ENCODE data around the gene EFTUD2. TPM values are rescaled to one million over a fixed set of nuclear protein-coding genes. Genes with fewer than 3 reads are reported as not detected.

EFTUD2 gene
- total and polyA plus RNA-seq, 7 donors, result 20.6 to 93.1 (median 48.4) TPM

GRCh38 chr17:44872131-44872768 is 27.0 kb downstream of the EFTUD2 start:
- 82 to 85% methylated on average over 9 of the region's 9 CpGs for WGBS, 2 donors
- DNase-seq, result peak; percentile 94
- H3K27me3 ChIP-seq, result no peaks in the 10 kb centered on the region
- no peak overlapping the region for H3K4me3 ChIP-seq
- peak in 1 of 4 donors; percentile 4 for TF ChIP-seq EP300 (IDR thresholded peaks at IDR 0.05)
- peak; percentile 47 to 88 (median 72) for TF ChIP-seq POLR2AphosphoS5 (IDR thresholded peaks at IDR 0.05)
- TF ChIP-seq POLR2A (IDR thresholded peaks at IDR 0.05), result no peak
- H3K27ac ChIP-seq, result peak overlapping the region in 3 of 4 donors; percentile 77 to 91 (median 83)
- peaks cover 0 to 52% (median 48%) of the 10 kb centered on the region in 4 donors for H3K4me1 ChIP-seq
- intact Hi-C loops (cut with DNase I), result loop anchor here (2.0 kb wide), 1 partner anchor 67 kb away; no protein-coding TSS in a partner anchor
- peaks cover 6 to 58% (median 20%) of the 10 kb centered on the region in 4 donors for H3K36me3 ChIP-seq
- no peaks in the 10 kb centered on the region for H3K9me3 ChIP-seq

GRCh38 chr17:44871556-44871955 is 27.7 kb downstream of the EFTUD2 start:
- H3K36me3 ChIP-seq, result peaks cover 6 to 58% (median 20%) of the 10 kb centered on the region in 4 donors
- H3K4me1 ChIP-seq, result peaks cover 0 to 59% (median 50%) of the 10 kb centered on the region in 4 donors
- TF ChIP-seq POLR2AphosphoS5 (IDR thresholded peaks at IDR 0.05), result no peak
- WGBS, 2 donors, result 95 to 96% methylated on average over 12 of the region's 12 CpGs
- no peak for DNase-seq
- no peaks in the 10 kb centered on the region for H3K9me3 ChIP-seq
- intact Hi-C loops (cut with DNase I), result no loop called here
- H3K4me3 ChIP-seq, result no peak overlapping the region
- peak overlapping the region in 3 of 4 donors; percentile 77 to 91 (median 83) for H3K27ac ChIP-seq
- no peaks in the 10 kb centered on the region for H3K27me3 ChIP-seq

DNA sequence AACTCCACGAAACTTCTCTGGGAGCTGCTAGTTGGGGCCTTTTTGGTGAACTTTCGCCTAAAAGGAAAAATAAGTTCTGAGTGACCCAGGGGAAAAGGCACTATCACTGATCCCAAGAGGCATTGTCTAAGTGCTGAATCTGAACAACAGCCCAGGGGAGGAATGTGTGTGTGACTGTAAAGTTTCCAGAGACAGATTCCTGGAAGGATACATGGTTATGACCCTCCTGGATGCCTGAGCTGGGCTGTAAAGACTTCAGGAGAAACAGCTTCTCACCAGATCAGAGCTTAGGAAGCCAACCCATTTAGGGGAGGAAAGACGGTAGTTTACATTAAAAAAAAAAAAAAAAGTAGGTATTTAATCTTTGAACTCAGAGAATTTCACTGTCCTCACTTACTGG is 31.4 kb downstream of the EFTUD2 start:
- DNase-seq, result no peak
- no peak overlapping the region for H3K4me3 ChIP-seq
- peak in 3 of 4 donors; percentile 53 to 63 (median 61) for TF ChIP-seq POLR2AphosphoS5 (IDR thresholded peaks at IDR 0.05)
- peak in 2 of 4 donors; percentile 30 to 54 for TF ChIP-seq EP300 (IDR thresholded peaks at IDR 0.05)
- TF ChIP-seq POLR2A (IDR thresholded peaks at IDR 0.05), result no peak
- TF ChIP-seq, protein P1, sequence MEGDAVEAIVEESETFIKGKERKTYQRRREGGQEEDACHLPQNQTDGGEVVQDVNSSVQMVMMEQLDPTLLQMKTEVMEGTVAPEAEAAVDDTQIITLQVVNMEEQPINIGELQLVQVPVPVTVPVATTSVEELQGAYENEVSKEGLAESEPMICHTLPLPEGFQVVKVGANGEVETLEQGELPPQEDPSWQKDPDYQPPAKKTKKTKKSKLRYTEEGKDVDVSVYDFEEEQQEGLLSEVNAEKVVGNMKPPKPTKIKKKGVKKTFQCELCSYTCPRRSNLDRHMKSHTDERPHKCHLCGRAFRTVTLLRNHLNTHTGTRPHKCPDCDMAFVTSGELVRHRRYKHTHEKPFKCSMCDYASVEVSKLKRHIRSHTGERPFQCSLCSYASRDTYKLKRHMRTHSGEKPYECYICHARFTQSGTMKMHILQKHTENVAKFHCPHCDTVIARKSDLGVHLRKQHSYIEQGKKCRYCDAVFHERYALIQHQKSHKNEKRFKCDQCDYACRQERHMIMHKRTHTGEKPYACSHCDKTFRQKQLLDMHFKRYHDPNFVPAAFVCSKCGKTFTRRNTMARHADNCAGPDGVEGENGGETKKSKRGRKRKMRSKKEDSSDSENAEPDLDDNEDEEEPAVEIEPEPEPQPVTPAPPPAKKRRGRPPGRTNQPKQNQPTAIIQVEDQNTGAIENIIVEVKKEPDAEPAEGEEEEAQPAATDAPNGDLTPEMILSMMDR (IDR thresholded peaks at IDR 0.05), result no peak
- H3K4me1 ChIP-seq, result peaks cover 0 to 80% (median 68%) of the 10 kb centered on the region in 4 donors
- intact Hi-C loops (cut with DNase I), result no loop called here
- H3K9me3 ChIP-seq, result no peaks in the 10 kb centered on the region
- WGBS, 2 donors, result 87 to 91% methylated on average over 3 of the region's 3 CpGs
- H3K36me3 ChIP-seq, result peaks cover 0 to 47% (median 11%) of the 10 kb centered on the region in 4 donors
- H3K27ac ChIP-seq, result peak overlapping the region; percentile 40 to 91 (median 82)
- H3K27me3 ChIP-seq, result no peaks in the 10 kb centered on the region

DNA sequence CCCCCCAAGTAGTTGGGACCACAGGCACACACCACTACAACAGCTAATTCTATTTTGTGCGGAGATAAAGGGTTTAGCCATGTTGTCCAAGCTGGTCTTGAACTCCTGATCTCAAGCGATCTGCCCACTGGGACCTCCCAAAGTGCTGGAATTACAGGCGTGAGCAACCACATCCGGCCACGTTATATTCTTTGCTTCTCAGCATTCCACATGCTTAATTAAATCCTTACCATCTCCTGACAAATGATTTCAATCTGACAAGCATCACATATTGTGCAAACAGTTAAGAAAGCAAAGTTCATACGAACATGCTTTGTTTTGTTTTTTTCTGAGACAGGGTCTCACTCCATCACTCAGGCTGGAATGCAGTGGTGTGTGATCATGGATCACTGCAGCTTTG is 33.3 kb downstream of the EFTUD2 start:
- Histone ChIP-seq H3K9me3 (no peaks in the 10 kb centered on the region), H3K27ac (peak overlapping the region in 3 of 4 donors; percentile 82 to 91 (median 83)), H3K4me1 (peaks cover 0 to 61% (median 50%) of the 10 kb centered on the region in 4 donors), H3K27me3 (no peaks in the 10 kb centered on the region), H3K36me3 (peaks cover 0 to 52% (median 14%) of the 10 kb centered on the region in 4 donors), H3K4me3 (no peak overlapping the region)
- WGBS, 2 donors, result 88 to 92% methylated on average over 6 of the region's 6 CpGs
- intact Hi-C loops (cut with DNase I), result no loop called here
- TF ChIP-seq, protein P1 (IDR thresholded peaks at IDR 0.05), result no peak
- no peak for TF ChIP-seq EP300 (IDR thresholded peaks at IDR 0.05)
- TF ChIP-seq POLR2AphosphoS5 (IDR thresholded peaks at IDR 0.05), result no peak
- TF ChIP-seq POLR2A (IDR thresholded peaks at IDR 0.05), result no peak
- no peak for DNase-seq

GRCh38 chr17:44865231-44865660 is 34.0 kb downstream of the EFTUD2 start:
- Histone ChIP-seq H3K9me3 (no peaks in the 10 kb centered on the region), H3K27ac (peak overlapping the region in 3 of 4 donors; percentile 82 to 91 (median 83)), H3K27me3 (no peaks in the 10 kb centered on the region), H3K4me3 (no peak overlapping the region), H3K36me3 (peaks cover 1 to 54% (median 16%) of the 10 kb centered on the region in 4 donors), H3K4me1 (peaks cover 0 to 59% (median 49%) of the 10 kb centered on the region in 4 donors)
- TF ChIP-seq POLR2AphosphoS5 (IDR thresholded peaks at IDR 0.05) (peak; percentile 12 to 73 (median 60)), EP300 (IDR thresholded peaks at IDR 0.05) (peak in 2 of 4 donors; percentile 23 to 35), POLR2A (IDR thresholded peaks at IDR 0.05) (no peak)
- TF ChIP-seq, protein P1 (IDR thresholded peaks at IDR 0.05), result peak; percentile 83 to 90 (median 87)
- DNase-seq, result peak; percentile 86
- intact Hi-C loops (cut with DNase I), result no loop called here
- 48 to 69% methylated on average over 1 of the region's 1 CpG for WGBS, 2 donors
